Activated CD4-positive, CD25-positive, alpha-beta regulatory T cell (primary cell): ENCODE measurements around the gene IFI27L1.

Experiments used
- DNase-seq, 4 experiments: peaks; one replicate each; lab custom pipeline; 2025; lab: John Stamatoyannopoulos, UW

Gene IFI27L1

GRCh38 chr14:94132285-94132887 lies 51.3 kb downstream of the IFI27L1 start:
- DNase-seq: peak; percentile 14 to 32 (median 22)

GRCh38 chr14:94135476-94135875 lies 54.4 kb downstream of the IFI27L1 start:
- no peak for DNase-seq

GRCh38 chr14:94136575-94137331 lies 55.6 kb downstream of the IFI27L1 start:
- peak; percentile 59 to 84 (median 70) for DNase-seq

- DNase-seq: no peak
Observed at GRCh38 chr14:94138251-94138650, 57.1 kb downstream of the IFI27L1 start.

GRCh38 chr14:94139006-94139405 lies 57.9 kb downstream of the IFI27L1 start:
- DNase-seq: no peak

GRCh38 chr14:94139421-94139820 lies 58.3 kb downstream of the IFI27L1 start:
- no peak for DNase-seq

GRCh38 chr14:94142247-94142646 lies 61.1 kb downstream of the IFI27L1 start:
- DNase-seq: no peak

GRCh38 chr14:94142836-94143235 lies 61.7 kb downstream of the IFI27L1 start:
- DNase-seq: no peak

GRCh38 chr14:94143239-94143638 lies 62.1 kb downstream of the IFI27L1 start:
- no peak for DNase-seq

- no peak for DNase-seq
Observed at GRCh38 chr14:94143711-94144110, 62.6 kb downstream of the IFI27L1 start.

GRCh38 chr14:94144765-94145164 lies 63.7 kb downstream of the IFI27L1 start:
- no peak for DNase-seq

- no peak for DNase-seq
Observed at GRCh38 chr14:94145902-94146527, 64.9 kb downstream of the IFI27L1 start.
